ENCODE measurements around the gene TMEM243.

DNA sequence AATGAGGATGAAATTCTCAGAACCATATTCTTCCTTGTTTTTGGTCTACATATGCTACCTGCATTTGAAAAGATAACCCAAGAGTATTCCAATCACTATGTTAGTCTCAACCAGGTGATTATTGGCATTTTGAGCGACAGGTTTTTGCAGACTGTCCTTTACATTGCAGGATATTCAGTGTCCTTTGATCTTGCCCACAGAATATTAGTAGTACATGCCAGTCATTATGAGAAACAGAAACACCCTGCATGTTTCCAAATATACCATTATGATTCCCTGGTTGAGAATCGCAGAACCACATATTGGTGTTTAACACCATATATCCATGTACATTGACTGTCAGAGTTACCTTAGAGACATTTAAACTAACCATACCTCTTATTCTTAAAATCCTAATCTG lies 30.6 kb downstream of the TMEM243 start:
- TF ChIP-seq, protein P1, sequence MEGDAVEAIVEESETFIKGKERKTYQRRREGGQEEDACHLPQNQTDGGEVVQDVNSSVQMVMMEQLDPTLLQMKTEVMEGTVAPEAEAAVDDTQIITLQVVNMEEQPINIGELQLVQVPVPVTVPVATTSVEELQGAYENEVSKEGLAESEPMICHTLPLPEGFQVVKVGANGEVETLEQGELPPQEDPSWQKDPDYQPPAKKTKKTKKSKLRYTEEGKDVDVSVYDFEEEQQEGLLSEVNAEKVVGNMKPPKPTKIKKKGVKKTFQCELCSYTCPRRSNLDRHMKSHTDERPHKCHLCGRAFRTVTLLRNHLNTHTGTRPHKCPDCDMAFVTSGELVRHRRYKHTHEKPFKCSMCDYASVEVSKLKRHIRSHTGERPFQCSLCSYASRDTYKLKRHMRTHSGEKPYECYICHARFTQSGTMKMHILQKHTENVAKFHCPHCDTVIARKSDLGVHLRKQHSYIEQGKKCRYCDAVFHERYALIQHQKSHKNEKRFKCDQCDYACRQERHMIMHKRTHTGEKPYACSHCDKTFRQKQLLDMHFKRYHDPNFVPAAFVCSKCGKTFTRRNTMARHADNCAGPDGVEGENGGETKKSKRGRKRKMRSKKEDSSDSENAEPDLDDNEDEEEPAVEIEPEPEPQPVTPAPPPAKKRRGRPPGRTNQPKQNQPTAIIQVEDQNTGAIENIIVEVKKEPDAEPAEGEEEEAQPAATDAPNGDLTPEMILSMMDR (conservative IDR thresholded peaks at IDR 0.05): no peak
- no peak for TF ChIP-seq EZH2 (IDR thresholded peaks at IDR 0.05; ENCODE audit: low read depth)
